HG03196 (cell line): Measurements from ENCODE around the gene INS.
"Not testable (repeated sequence)": the region's sequence is repeated elsewhere in the genome, so short reads cannot be mapped to it uniquely, and the experiment has no call there.

ENCODE experiments used
- ATAC-seq: cut with Tn5 transposase; IDR thresholded peaks from one replicate; pipeline ENCODE4 v1.9.1; 2021; ENCODE audit not compliant: unreplicated experiment

INS gene

DNA sequence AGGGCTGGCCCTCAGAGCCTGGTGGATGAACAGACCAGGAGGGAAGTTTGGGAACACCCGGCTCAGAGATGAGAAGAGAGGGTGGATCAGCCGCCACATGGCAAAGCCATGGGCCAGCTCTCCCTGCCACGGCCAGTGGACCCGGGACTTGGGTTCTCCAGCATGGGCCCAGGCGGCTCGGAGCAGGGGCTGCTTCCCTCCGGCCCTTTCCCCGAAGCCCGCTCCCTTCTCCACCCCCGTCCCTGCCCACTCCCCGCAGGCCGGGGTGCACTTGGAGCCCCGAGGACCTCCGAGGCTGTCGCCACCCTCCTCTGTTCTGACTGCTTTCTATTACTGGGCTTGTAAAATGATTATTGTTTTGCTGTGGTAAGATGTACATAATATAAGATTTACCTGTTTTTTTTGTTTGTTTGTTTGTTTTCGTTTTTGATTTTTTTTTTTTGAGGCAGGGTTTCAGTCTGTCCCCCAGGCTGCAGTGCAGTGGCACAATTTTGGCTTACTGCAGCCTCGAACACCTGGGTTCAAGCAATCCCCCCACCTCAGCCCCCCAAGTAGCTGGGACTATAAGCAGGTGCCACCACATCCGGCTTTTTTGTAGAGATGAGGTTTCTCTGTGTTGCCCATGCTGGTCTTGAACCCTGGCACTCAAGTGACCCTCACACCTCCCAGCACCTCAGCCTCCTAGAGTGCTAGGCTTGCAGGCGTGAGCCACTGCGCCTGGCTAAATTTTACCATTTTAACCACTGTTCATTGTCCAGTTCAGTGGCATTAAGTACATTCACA, 21.9 kb upstream of the INS start:
- ATAC-seq: no peak

GRCh38 chr11:2182075-2182474, 21.1 kb upstream of the INS start:
- ATAC-seq: no peak

DNA sequence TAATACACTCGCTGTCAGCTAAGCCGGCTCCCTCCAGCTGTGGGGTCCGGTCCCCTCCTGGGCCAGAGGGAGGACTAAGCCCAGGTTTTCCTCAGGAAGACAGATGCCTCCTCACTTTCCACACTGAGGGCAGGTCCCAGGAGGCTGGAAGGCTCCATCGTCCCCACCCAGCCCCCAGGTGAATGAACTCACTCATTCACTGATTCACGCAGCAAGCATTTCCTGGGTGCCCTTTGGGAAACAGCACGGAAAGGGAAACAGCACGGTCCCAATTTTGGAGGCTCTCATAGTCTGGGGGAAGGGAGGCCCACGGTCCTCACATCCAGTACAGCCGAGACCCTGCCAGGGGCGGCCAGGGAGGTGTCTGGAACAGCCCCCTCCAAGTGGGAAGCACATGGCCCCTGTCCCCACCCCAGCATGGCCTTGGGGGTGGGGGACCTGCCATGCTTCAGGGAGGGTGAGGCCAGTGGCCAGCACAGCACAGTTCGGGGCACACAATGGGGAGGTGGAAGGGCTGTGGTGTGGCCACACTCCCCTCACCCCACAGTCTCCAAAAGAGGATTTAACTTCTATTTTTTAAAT, 19.9 kb upstream of the INS start:
- ATAC-seq: no peak

DNA sequence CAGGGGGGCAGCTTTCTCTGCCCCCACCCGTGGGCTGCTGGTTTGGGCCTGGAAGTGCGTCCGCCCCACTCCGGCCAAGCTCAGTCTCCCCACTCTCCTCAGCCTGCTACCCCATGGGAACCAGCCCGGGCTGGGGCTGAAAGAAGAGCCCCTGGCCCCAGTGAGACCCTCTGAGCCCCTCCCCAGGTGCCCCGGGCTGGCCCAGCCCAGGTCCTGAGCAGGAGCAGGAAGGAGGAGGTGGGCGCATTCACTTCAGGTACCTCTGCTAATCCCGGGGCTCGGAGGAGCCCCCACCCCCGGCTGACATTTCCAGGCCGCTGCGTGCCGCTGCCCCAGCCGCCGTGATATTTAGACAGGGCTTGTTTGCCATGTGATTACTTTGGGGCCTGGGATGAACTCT, 19.3 kb upstream of the INS start:
- ATAC-seq: no peak

DNA sequence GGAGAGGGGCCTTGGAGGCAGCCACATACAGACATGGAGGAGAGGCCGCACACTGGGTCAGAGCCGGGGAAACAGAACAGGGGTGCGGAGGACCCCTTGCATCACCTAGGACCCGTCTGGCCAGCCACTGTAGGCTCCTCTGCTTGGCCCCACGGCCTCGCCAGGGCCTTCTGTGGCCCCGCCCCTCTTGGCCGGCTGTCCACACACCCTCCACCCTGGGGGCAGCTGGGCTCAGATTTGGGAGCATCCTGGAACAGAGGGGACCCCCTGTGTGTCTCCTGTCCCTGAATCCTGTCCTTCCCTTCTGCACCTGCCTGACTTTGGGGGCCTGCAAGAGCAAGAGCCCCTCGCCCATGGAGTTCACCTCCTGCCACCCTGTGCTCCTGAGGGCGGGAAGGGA, 18.5 kb upstream of the INS start:
- ATAC-seq: no peak

DNA sequence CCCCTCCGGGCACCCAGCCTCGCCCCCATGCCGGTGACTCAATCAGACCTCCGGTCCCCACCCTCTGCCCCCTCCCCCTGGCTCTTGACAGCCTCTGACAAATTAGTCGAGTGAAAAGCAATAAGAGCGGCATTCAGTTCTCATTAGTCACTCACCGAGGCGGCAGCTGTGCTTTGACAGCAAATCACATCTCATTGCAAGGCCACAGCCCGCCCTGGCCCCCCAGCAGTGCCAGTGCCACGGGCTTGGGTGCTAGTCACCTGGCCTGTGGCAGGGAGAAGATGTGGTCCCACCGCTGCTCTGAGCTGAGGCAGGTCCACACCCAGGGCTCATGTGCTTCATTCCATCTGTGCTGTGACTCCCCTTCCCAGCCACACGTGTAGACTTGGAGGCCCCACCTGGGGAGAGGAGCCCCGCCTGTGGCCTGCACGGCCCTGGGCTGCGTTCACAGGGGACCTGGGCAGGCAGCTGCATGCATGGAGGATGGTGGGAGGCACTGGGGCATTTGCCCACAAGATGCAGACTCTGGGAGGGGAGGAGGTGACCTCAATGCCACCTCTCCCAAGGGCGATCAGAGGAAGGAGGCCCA, 18.0 kb upstream of the INS start:
- ATAC-seq: no peak

- ATAC-seq: not testable (repeated sequence)
Measured at GRCh38 chr11:2178055-2178773, 17.2 kb upstream of the INS start.

DNA sequence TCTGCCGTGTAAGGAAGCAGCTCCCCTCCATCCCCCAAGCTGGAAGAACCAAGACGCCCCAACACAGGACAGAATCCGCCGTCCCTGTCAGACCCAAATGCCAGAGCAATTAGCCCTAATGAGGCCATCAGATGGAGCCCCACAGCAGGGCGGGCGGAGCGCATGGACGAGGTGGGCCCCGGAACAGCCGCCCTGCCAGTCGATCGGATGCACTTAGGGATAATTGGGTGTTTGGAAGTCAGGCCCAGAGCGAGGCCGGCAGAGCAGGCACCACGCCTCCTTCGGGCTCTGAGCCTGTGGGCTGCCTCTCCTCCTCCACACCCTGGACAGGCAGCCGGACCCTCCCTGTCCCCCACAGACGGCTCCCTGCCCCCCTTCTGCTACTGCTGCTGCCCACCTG, 16.1 kb upstream of the INS start:
- no peak for ATAC-seq

DNA sequence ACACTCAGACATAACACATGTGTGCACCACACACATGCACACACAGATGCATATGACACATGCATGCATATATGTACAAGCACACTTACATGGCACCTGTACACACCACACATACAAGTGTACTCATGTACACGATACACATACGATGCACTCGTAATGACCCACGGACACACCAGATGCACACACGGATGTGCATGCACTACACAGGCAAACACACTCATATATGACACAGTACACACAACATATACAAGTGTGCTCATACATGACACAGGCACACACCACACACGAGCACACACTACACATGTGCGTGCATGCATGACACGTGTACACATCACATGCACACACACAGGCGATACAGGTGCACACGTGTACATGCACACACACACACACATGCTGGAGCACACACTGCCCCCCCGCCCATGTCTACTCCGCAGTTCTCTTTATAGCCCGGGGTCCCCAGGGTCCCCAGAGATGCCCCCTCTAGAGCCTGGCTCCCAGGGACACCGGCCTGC, 15.4 kb upstream of the INS start:
- ATAC-seq: no peak

DNA sequence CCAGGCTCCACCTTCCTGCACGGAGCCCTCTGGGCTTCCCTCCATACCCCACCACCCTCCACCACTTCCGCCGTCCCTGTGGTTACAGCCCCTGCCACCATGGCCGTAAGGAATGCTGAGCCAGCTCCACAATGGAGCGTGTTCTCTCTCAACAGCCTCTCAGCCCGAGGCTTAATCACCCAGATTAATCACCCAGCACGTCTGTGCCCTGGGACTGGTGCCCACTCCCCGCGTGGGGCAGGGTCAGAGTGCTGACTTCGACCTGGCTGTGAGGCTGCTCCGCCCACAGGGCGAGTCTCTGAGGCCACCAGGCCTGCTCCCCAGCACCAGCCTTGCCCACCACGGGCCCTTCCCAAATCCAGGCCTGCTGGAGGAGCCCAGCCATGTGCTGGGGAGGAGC, 14.7 kb upstream of the INS start:
- ATAC-seq: no peak

GRCh38 chr11:2174361-2174760, 13.4 kb upstream of the INS start:
- no peak for ATAC-seq

DNA sequence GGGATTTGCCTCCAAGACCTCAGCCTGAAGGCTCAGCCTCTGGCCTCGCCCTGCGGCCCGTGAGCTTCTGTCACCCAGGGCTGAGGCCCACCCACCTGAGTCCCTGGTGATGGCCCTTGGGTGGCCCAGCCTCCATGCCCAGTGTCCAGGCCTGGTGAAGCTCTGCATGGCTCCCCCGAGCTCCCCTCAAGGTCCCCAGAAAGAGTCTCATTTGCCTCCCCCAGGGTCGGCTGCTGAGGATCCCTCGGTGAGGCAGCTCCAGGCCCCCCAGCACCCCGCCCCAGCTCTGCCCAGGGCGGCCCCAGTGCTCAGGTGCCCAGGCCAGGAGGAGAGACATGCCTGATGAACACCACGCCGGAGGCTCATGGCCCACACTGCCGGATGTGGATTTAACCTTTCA, 12.8 kb upstream of the INS start:
- no peak for ATAC-seq

GRCh38 chr11:2173150-2173693, 12.2 kb upstream of the INS start:
- ATAC-seq: no peak

DNA sequence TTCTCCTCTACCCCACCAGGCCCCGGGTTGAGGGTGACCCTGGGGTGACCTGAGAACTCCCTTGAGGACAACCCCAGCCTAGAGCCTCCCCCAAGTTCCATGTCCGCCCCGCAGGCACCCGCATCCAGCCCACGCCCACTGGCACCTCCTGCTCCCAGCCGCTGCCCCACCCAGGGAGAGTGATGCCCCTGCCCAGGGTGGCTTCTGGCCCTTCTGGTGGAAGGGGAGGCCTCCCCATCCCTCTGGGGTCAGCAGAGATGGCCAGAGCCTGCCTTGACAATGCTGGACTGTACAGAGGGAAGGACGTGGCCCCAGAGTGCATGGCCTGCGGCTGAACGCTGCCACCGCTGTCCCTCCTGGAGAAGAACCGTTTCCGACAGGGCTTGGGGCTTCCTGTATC, 11.7 kb upstream of the INS start:
- ATAC-seq: no peak

DNA sequence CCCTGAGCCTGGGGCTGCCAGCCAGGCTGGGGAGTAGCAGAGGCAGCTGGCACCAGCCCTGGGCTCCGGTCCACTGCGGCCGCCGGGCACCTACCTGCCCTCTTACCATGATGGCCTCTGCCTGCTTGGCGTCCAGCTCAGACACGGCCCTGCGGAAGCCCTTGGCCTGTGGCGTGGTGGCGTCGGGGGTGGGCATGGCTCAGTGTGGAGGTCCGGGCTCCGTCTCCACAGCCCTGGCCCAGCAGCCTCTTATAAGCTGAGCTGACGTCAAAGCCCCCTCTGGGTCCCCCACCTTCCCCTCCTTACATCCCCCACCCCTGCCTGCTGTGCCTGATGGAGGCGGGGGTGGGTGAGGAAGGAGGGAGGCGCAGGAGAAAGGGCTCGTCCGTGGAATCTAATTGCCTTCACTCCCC, 10.6 kb upstream of the INS start, which contains the start of gene TH:
TSS of gene TH (minus strand) at position 225 of the 413 bp plus-strand sequence. CDS start at position 196, 29 bp downstream.
- no peak for ATAC-seq

GRCh38 chr11:2169626-2170570, 8.9 kb upstream of the INS start:
- ATAC-seq: no peak

- no peak for ATAC-seq
Measured at GRCh38 chr11:2169005-2169378, 8.0 kb upstream of the INS start.

DNA sequence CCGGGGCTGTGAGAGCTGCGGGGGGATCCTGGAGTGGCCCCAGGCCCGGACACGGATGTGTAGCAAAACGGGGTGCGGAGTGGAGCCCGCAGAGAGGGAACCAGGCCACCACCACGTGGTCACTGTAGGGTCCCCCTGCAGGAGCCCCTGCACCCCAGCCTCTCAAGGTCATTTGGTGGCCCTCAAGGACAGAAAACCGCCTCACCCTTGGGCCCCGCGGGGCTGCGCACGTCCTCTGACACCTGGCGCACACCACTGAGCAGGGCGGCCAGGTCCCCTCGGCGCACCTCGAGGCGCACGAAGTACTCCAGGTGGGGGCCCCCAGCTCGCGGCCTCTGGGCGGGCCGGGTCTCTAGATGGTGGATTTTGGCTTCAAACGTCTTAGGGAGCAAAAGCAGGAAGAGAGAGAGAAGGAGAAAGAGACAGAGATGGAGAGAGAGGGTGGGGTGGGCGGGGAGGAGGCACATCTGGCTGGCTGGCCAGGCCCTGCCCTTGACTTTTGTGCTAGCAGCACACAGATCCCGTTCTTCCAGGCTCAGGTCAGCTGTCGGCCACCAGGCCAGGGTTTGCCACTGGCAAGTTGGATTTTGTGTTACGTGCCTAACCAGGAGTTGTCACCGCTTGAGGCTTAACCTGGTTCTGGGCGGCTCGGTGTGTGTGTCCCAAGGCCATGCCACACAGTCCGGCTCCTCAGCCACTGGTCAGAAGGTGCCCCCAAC, 7.4 kb upstream of the INS start:
- ATAC-seq: no peak
